ENCODE measurements around the gene SRY. TPM values are rescaled to one million over a fixed set of nuclear protein-coding genes. Genes with fewer than 3 reads are reported as not detected.
A peak's percentile ranks its signal among the peaks of the same experiment; 100 is the strongest.

Gene SRY
- total RNA-seq (not detected), polyA plus RNA-seq (not detected)
- long read RNA-seq, donor 1, result 0 reads
- long read RNA-seq, donor 2, result 0 reads
- long read RNA-seq, donor 3, result 0 reads

GRCh38 chrY:2787600-2787999, at the start of gene SRY:
Gene SRY (minus strand): TSS chrY:2787682. CDS start chrY:2787603, 79 bp downstream.
- intact Hi-C loops (cut with DNase I), result no loop called here
- Histone ChIP-seq H3K27me3 (peaks cover 0 to 57% (median 25%) of the 10 kb centered on the region in 7 donors), H3K27ac (no peak within 1 kb of the TSS), H3K4me1 (no peaks in the 10 kb centered on the region), H3K4me3 (peak within 1 kb of the TSS in 5 of 10 donors; percentile 21 to 42 (median 25)), H3K9me3 (no peaks in the 10 kb centered on the region), H3K36me3 (no peaks in the 10 kb centered on the region)
- ATAC-seq (no peak), DNase-seq (no peak)
- 4 to 6% methylated on average over 9 of the region's 9 CpGs for WGBS, 2 donors
- TF ChIP-seq CTCF (IDR thresholded peaks at IDR 0.05), result no peak

GRCh38 chrY:2837078-2837477, 49.6 kb upstream of the SRY start:
- DNase-seq, result no peak
- intact Hi-C loops (cut with DNase I), result no loop called here
- Histone ChIP-seq H3K36me3 (no peaks in the 10 kb centered on the region), H3K27me3 (peaks cover 0 to 7% (median 0%) of the 10 kb centered on the region in 7 donors), H3K27ac (no peak overlapping the region), H3K4me1 (peaks cover 0 to 2% (median 0%) of the 10 kb centered on the region in 9 donors), H3K9me3 (no peaks in the 10 kb centered on the region), H3K4me3 (no peak overlapping the region)
- 71 to 81% methylated on average over 2 of the region's 2 CpGs for WGBS, 2 donors
- no peak for TF ChIP-seq CTCF (IDR thresholded peaks at IDR 0.05)
- no peak for ATAC-seq

- no peaks in the 10 kb centered on the region for H3K36me3 ChIP-seq
- DNase-seq (no peak), ATAC-seq (no peak)
- no peaks in the 10 kb centered on the region for H3K9me3 ChIP-seq
- peaks cover 0 to 14% (median 0%) of the 10 kb centered on the region in 7 donors for H3K27me3 ChIP-seq
- H3K4me1 ChIP-seq, result no peaks in the 10 kb centered on the region
- intact Hi-C loops (cut with DNase I), result no loop called here
- no peak for TF ChIP-seq CTCF (IDR thresholded peaks at IDR 0.05)
- no peak overlapping the region for H3K27ac ChIP-seq
- no peak overlapping the region for H3K4me3 ChIP-seq
Observed at GRCh38 chrY:2835230-2835629, 47.7 kb upstream of the SRY start.

GRCh38 chrY:2828497-2828896, 41.0 kb upstream of the SRY start:
- Histone ChIP-seq H3K9me3 (no peaks in the 10 kb centered on the region), H3K36me3 (no peaks in the 10 kb centered on the region), H3K4me3 (no peak overlapping the region), H3K4me1 (no peaks in the 10 kb centered on the region), H3K27ac (no peak overlapping the region), H3K27me3 (peaks cover 0 to 23% (median 0%) of the 10 kb centered on the region in 7 donors)
- WGBS, 2 donors, result 72% methylated on average over 5 of the region's 5 CpGs
- no peak for TF ChIP-seq CTCF (IDR thresholded peaks at IDR 0.05)
- intact Hi-C loops (cut with DNase I), result no loop called here
- DNase-seq (no peak), ATAC-seq (no peak)

All from heart right ventricle (tissue), 16 donors.